ENCODE results near the gene HSPB2.

HSPB2 gene

DNA sequence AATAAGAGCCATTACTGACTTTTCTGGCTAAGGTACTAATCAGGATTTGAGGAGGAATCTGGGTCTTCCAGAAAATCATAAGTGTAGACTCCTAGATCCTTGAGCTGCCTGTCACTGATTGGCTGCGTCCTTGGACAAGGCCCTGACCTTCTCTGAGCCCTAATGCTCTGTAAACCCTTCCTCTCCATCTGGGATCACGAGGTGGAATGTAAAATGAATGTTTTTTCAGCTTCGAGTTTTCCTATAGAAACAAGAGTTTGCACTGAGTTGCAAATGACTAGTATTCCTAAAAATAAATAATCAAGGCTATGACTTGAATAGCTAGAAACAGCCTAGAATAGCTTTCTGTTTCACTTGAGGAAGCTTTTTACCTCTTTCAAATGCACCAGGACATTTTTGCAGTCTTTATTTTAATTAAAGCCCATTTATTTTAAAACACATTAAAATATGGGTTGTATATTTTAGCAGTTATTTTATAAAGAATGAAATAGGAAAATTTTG is 23.6 kb downstream of the HSPB2 start:
- DNase-seq (ENCODE audit: low read depth), result no peak
- H3K4me3 ChIP-seq (ENCODE audit: control insufficient read depth, low read depth, low read length), result no peak overlapping the region

DNA sequence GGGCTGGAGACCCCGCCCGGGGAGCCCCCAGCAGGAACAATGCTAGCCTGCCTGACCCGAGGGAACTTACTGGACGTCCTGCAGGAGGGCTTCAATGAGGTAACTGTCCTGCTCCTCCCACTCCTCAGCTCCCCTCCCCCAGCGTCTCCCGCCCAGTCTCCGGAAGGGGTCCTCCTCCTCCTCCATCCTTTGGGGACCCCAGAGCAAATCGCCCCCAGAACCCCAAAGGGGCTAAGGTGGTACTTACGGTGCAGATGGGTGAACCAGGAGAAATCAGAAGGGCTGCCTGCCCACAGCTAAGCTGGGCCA is 24.9 kb downstream of the HSPB2 start:
- TF ChIP-seq, protein P1, sequence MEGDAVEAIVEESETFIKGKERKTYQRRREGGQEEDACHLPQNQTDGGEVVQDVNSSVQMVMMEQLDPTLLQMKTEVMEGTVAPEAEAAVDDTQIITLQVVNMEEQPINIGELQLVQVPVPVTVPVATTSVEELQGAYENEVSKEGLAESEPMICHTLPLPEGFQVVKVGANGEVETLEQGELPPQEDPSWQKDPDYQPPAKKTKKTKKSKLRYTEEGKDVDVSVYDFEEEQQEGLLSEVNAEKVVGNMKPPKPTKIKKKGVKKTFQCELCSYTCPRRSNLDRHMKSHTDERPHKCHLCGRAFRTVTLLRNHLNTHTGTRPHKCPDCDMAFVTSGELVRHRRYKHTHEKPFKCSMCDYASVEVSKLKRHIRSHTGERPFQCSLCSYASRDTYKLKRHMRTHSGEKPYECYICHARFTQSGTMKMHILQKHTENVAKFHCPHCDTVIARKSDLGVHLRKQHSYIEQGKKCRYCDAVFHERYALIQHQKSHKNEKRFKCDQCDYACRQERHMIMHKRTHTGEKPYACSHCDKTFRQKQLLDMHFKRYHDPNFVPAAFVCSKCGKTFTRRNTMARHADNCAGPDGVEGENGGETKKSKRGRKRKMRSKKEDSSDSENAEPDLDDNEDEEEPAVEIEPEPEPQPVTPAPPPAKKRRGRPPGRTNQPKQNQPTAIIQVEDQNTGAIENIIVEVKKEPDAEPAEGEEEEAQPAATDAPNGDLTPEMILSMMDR (IDR thresholded peaks at IDR 0.05; ENCODE audit: control insufficient read depth, insufficient read depth, low read depth, low read length, missing control alignments), result no peak

More for the DNA sequence above, 23.6 kb downstream of the HSPB2 start:
- TF ChIP-seq, protein P1 (IDR thresholded peaks at IDR 0.05; ENCODE audit: control insufficient read depth, insufficient read depth, low read depth, low read length, missing control alignments), result no peak

DNA sequence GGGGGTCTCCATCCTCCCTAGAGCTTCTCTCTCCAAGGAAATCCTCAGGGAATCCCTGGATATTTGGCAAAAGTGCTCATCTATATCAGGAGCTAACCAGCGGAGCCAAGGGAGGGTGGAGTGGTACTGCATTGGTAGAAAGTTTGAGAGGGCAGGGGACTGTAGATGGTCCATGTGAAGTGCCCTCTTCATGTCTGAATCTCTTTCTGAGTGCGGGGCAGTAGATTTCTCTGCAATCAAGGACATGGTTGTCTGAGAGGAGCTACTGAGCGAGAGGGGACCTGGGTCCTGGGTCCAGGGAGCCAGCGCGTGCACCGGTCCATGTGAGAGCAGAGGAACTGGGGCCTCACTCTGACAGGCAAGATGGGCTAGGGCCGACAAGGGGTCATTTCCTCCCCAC is 25.3 kb downstream of the HSPB2 start:
- H3K4me3 ChIP-seq (ENCODE audit: control insufficient read depth, low read depth, low read length), result no peak overlapping the region; the same call in 1 of the 2 replicates
- TF ChIP-seq, protein P1 (IDR thresholded peaks at IDR 0.05; ENCODE audit: control insufficient read depth, insufficient read depth, low read depth, low read length, missing control alignments), result no peak
- DNase-seq (ENCODE audit: low read depth), result no peak

More for the DNA sequence above, 24.9 kb downstream of the HSPB2 start:
- DNase-seq (ENCODE audit: low read depth), result no peak
- H3K4me3 ChIP-seq (ENCODE audit: control insufficient read depth, low read depth, low read length), result peak overlapping the region; percentile 62

DNA sequence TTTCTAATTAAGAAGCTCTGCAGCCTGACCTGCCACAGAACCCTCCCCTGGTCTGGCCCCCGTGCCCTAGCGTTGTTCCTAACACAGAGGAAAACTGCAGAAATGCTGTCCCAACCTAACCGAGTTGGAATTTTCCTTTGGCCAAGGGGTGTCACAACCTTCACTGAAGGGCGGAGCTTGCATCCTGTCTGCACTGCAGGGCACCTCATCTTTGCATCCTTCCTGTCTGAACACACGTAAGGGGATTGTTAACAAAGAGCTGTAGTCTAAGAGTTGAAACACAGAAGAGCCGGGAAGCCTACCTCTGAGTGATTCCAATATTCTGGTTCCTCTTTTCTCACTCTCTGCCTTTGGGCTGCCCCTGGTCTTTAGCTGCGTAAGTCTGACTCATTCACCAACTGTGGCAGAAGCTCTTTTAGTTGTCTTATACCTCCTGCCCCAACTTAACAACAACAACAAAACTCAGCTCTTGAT is 26.2 kb downstream of the HSPB2 start:
- no peak for DNase-seq (ENCODE audit: low read depth)
- H3K4me3 ChIP-seq (ENCODE audit: control insufficient read depth, low read depth, low read length), result no peak overlapping the region; the same call in 1 of the 2 replicates
- TF ChIP-seq, protein P1 (IDR thresholded peaks at IDR 0.05; ENCODE audit: control insufficient read depth, insufficient read depth, low read depth, low read length, missing control alignments), result no peak

DNA sequence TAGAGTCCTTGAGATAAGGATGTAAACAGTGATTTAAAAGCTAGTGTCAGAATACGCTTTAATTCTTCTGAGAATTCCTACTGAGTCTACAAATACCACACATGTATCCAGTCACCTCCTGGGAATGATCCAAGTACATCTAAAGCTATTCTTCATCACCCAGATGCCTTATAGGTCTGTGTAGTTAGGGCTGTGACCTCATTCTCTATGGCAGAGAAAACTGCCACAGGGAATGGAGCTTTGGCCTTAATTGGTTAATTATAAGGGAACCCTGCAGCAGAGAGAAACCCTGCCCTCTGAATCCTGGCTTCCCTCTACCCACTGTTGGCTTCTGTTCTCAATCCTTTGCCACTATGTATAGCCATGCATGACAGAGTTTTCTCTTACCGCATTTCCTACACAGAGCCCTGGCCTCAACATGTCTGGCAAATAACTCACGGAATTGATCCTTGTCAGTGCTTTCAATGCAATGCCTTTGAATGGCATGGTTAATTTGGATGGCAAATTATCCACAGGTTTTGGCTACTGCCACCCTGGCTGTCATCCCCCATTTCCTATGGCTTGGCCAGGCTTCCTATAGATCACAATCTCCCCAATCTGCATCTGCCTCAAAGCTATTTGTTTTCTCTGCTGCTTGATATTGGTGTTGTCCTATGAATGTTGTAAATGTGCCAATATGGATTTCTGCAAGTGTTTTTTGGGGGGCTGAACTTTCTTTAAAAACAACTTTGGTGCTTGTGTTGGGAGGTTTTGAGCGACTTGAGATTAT is 27.5 kb downstream of the HSPB2 start:
- no peak overlapping the region for H3K4me3 ChIP-seq (ENCODE audit: control insufficient read depth, low read depth, low read length)
- TF ChIP-seq, protein P1 (IDR thresholded peaks at IDR 0.05; ENCODE audit: control insufficient read depth, insufficient read depth, low read depth, low read length, missing control alignments), result no peak
- no peak for DNase-seq (ENCODE audit: low read depth)

DNA sequence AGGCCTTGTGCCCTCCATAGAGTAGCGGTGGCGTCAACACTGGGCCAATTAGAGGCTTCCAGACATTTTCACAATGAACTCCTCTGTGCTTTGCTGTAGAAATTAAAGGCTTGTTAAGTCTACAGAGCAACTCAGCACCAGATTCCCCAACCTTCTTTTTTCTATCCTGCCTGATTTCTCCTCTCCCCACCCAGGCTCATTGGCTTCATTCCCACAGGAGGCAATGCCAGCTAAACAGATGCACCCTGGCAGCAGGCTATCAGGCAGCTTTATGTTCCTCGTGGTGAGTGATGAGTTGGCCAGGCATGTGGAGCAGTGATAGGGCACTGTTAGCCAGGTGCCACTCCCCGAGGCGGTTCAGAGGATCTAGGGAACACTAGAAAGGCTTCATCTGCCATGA is 29.4 kb downstream of the HSPB2 start:
- DNase-seq (ENCODE audit: low read depth), result no peak

More for the DNA sequence above, 29.4 kb downstream of the HSPB2 start:
- H3K4me3 ChIP-seq (ENCODE audit: control insufficient read depth, low read depth, low read length), result no peak overlapping the region
- TF ChIP-seq, protein P1 (IDR thresholded peaks at IDR 0.05; ENCODE audit: control insufficient read depth, insufficient read depth, low read depth, low read length, missing control alignments), result no peak
